Neural cell (in vitro differentiated cells): ENCODE results near the gene APCDD1. TPM values are rescaled to one million over a fixed set of nuclear protein-coding genes. Genes with fewer than 3 reads are reported as not detected.

Experiments used
- H2AFZ ChIP-seq: fragments of 200-600, 300-800 bp; sonication (generic), shearing (Covaris generic); 2 replicates; pipeline ENCODE4 v1.6.0; 2014; ENCODE audit warnings: low read depth, mild to moderate bottlenecking, antibody characterized with exemption, low read length, moderate library complexity
- H3F3A ChIP-seq: fragments of 200-600 bp; shearing (Covaris generic); 2 replicates; pipeline ENCODE4 v1.6.1; 2016; ENCODE audit warnings: mild to moderate bottlenecking, moderate library complexity, mixed read lengths, antibody characterized with exemption, low read length; ENCODE audit not compliant: insufficient read depth, poor library complexity, severe bottlenecking
- H3K27ac ChIP-seq: fragments of 200-600, 300-800 bp; sonication (generic), shearing (Covaris generic); 2 replicates; pipeline ENCODE4 v1.5.1; 2014; ENCODE audit warnings: mild to moderate bottlenecking, low read length, moderate library complexity
- H3K27me3 ChIP-seq: fragments of 300-800, 200-600 bp; sonication (generic), shearing (Covaris generic); 2 replicates; pipeline ENCODE4 v1.6.0; 2014; ENCODE audit warnings: mild to moderate bottlenecking, low read depth, low read length, moderate library complexity; ENCODE audit not compliant: insufficient read depth
- H3K36me3 ChIP-seq: fragments of 300-800, 200-600 bp; sonication (generic), shearing (Covaris generic); 2 replicates; pipeline ENCODE4 v1.5.1; 2014; ENCODE audit warnings: mild to moderate bottlenecking, antibody characterized with exemption, low read length, moderate library complexity; ENCODE audit not compliant: insufficient read depth
- H3K4me2 ChIP-seq: fragments of 300-800, 200-600 bp; sonication (generic), shearing (Covaris generic); 2 replicates; pipeline ENCODE4 v1.6.0; 2014; ENCODE audit warnings: mild to moderate bottlenecking, low read length
- H3K4me3 ChIP-seq: fragments of 300-800, 200-600 bp; sonication (generic), shearing (Covaris generic); 2 replicates; pipeline ENCODE4 v1.5.1; 2014; ENCODE audit warnings: mild to moderate bottlenecking, low read length, moderate library complexity
- H3K79me2 ChIP-seq: fragments of 200-600 bp; shearing (Covaris generic); replicated peaks from 2 replicates; pipeline ENCODE4 v1.6.0; 2014; ENCODE audit warnings: mild to moderate bottlenecking, low read length, moderate library complexity; ENCODE audit not compliant: insufficient read depth
- H3K9ac ChIP-seq: fragments of 300-800, 200-600 bp; sonication (generic), shearing (Covaris generic); 2 replicates; pipeline ENCODE4 v1.6.1; 2016; ENCODE audit warnings: mild to moderate bottlenecking, low read length, mixed read lengths
- H3K9me2 ChIP-seq: fragments of 200-600 bp; shearing (Covaris generic); 2 replicates; pipeline ENCODE4 v1.6.1; 2016; ENCODE audit warnings: mild to moderate bottlenecking, low read length, mixed read lengths; ENCODE audit not compliant: insufficient read depth
- H3K9me3 ChIP-seq: fragments of 200-600, 300-800 bp; sonication (generic), shearing (Covaris generic); 2 replicates; pipeline ENCODE4 v1.6.1; 2016; ENCODE audit warnings: mild to moderate bottlenecking, mixed run types, low read length, moderate library complexity, mixed read lengths
- H4K20me1 ChIP-seq: fragments of 200-600 bp; shearing (Covaris generic); 2 replicates; pipeline ENCODE4 v1.6.1; 2016; ENCODE audit warnings: mild to moderate bottlenecking, mixed run types; ENCODE audit not compliant: insufficient read depth
- EP300 ChIP-seq: fragments of 450-650 bp; conservative IDR thresholded peaks from 2 replicates; pipeline ENCODE4 v1.6.1; 2014; ENCODE audit warnings: antibody characterized with exemption, mild to moderate bottlenecking, moderate library complexity; ENCODE audit not compliant: poor library complexity, severe bottlenecking
- EZH2 ChIP-seq: fragments of 200-600, 300-800 bp; shearing (Covaris generic), sonication (generic); IDR thresholded peaks from 2 replicates; pipeline ENCODE4 v1.6.1; 2014; ENCODE audit warnings: antibody characterized with exemption, low read length, borderline replicate concordance, mild to moderate bottlenecking; ENCODE audit not compliant: insufficient read depth, poor library complexity, severe bottlenecking
- MXI1 ChIP-seq: fragments of 450-650 bp; conservative IDR thresholded peaks from 2 replicates; pipeline ENCODE4 v1.6.1; 2014; ENCODE audit warnings: antibody characterized with exemption, mild to moderate bottlenecking; ENCODE audit not compliant: poor library complexity, severe bottlenecking
- POLR2AphosphoS5 ChIP-seq: IDR thresholded peaks from 2 replicates; pipeline ENCODE4 v1.6.1; 2012
- RAD21 ChIP-seq: fragments of 450-650 bp; conservative IDR thresholded peaks from 2 replicates; pipeline ENCODE4 v1.6.1; 2014; ENCODE audit warnings: antibody characterized with exemption, mild to moderate bottlenecking, moderate library complexity
- SMC3 ChIP-seq: fragments of 450-650 bp; conservative IDR thresholded peaks from 2 replicates; pipeline ENCODE4 v1.6.1; 2014; ENCODE audit warnings: antibody characterized with exemption, mild to moderate bottlenecking, moderate library complexity; ENCODE audit not compliant: poor library complexity
- TAF1 ChIP-seq: IDR thresholded peaks from 2 replicates; pipeline ENCODE4 v1.6.1; 2012; ENCODE audit warnings: low read depth
- polyA plus RNA-seq: library from polyadenylated mRNA; depleted of rRNA; stranded (reverse); fragments of >200 nt; gene quantifications from 2 replicates; pipeline ENCODE4 v1.2.3, GENCODE V29; 2014
- TF ChIP-seq, protein P1 (sequence below): IDR thresholded peaks from 2 replicates; pipeline ENCODE4 v1.6.1; 2012; ENCODE audit warnings: borderline replicate concordance
- TF ChIP-seq, protein P2 (sequence below): fragments of 450-650 bp; IDR thresholded peaks from 2 replicates; pipeline ENCODE4 v1.5.1; 2014; ENCODE audit warnings: antibody characterized with exemption, mild to moderate bottlenecking, moderate library complexity; ENCODE audit not compliant: poor library complexity, severe bottlenecking

APCDD1 gene
- polyA plus RNA-seq, 1 donor from 2014 or later, result 0.58 TPM

DNA sequence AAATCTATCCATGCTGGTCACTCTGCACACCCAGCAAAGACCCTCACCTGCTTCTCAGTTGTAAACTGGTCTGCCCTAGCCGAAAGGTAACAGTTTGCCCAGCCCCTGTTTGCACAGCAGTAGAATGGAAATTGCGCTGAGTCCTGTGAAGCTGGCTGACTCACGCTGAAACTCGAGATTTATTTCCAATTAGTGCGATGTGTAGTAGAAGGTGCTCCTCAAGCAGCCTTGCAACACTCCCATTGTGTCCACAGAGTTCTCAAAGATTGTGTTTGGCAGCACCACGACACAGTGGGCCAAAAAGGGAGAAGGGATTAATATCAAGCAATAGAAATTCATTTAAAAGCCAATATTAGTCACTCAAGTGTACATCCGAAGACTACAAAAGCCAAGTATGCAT lies 21.7 kb upstream of the APCDD1 start:
- no peaks in the 10 kb centered on the region for H3K9me3 ChIP-seq
- H3K4me2 ChIP-seq, result no peak overlapping the region
- no peaks in the 10 kb centered on the region for H3F3A ChIP-seq
- H3K36me3 ChIP-seq, result no peaks in the 10 kb centered on the region
- no peaks in the 10 kb centered on the region for H4K20me1 ChIP-seq
- no peak overlapping the region for H3K27ac ChIP-seq
- H3K9ac ChIP-seq, result no peak overlapping the region
- TF ChIP-seq, protein P1, sequence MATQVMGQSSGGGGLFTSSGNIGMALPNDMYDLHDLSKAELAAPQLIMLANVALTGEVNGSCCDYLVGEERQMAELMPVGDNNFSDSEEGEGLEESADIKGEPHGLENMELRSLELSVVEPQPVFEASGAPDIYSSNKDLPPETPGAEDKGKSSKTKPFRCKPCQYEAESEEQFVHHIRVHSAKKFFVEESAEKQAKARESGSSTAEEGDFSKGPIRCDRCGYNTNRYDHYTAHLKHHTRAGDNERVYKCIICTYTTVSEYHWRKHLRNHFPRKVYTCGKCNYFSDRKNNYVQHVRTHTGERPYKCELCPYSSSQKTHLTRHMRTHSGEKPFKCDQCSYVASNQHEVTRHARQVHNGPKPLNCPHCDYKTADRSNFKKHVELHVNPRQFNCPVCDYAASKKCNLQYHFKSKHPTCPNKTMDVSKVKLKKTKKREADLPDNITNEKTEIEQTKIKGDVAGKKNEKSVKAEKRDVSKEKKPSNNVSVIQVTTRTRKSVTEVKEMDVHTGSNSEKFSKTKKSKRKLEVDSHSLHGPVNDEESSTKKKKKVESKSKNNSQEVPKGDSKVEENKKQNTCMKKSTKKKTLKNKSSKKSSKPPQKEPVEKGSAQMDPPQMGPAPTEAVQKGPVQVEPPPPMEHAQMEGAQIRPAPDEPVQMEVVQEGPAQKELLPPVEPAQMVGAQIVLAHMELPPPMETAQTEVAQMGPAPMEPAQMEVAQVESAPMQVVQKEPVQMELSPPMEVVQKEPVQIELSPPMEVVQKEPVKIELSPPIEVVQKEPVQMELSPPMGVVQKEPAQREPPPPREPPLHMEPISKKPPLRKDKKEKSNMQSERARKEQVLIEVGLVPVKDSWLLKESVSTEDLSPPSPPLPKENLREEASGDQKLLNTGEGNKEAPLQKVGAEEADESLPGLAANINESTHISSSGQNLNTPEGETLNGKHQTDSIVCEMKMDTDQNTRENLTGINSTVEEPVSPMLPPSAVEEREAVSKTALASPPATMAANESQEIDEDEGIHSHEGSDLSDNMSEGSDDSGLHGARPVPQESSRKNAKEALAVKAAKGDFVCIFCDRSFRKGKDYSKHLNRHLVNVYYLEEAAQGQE, result no peak
- TF ChIP-seq POLR2AphosphoS5, result no peak
- TF ChIP-seq TAF1, result no peak
- no peaks in the 10 kb centered on the region for H3K79me2 ChIP-seq
- no peak overlapping the region for H3K4me3 ChIP-seq
- no peak overlapping the region for H2AFZ ChIP-seq
- H3K9me2 ChIP-seq, result no peaks in the 10 kb centered on the region
- no peaks in the 10 kb centered on the region for H3K27me3 ChIP-seq

DNA sequence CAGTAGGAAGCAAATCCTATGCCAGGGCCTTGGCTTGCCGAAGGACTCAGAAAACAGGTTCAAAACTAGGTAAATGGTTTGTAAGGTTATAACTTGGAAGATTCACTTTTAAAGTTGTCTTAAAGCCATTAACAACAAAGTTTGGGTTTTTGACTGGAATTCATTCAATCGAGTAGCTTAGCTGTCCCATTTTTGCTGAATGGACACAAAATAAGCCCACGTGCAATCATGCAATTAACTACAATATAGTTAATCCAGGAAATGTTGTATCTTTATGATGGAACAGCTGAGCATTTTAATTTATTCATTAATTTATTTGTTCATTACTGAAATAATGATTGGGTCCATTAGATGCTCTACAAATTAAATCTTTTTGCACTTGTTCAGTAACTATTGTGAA lies 18.3 kb upstream of the APCDD1 start:
- H3K36me3 ChIP-seq, result no peaks in the 10 kb centered on the region
- no peak overlapping the region for H3K27ac ChIP-seq
- no peaks in the 10 kb centered on the region for H3K27me3 ChIP-seq
- no peak overlapping the region for H3K4me2 ChIP-seq
- no peaks in the 10 kb centered on the region for H3K9me2 ChIP-seq
- no peak overlapping the region for H3K9ac ChIP-seq
- no peaks in the 10 kb centered on the region for H3F3A ChIP-seq
- no peaks in the 10 kb centered on the region for H3K9me3 ChIP-seq
- no peak overlapping the region for H2AFZ ChIP-seq
- TF ChIP-seq POLR2AphosphoS5, result no peak
- TF ChIP-seq, protein P1, result no peak
- TF ChIP-seq MXI1, result no peak
- TF ChIP-seq RAD21, result no peak
- TF ChIP-seq SMC3, result no peak
- TF ChIP-seq EP300, result no peak
- no peak for TF ChIP-seq TAF1
- TF ChIP-seq, protein P2, sequence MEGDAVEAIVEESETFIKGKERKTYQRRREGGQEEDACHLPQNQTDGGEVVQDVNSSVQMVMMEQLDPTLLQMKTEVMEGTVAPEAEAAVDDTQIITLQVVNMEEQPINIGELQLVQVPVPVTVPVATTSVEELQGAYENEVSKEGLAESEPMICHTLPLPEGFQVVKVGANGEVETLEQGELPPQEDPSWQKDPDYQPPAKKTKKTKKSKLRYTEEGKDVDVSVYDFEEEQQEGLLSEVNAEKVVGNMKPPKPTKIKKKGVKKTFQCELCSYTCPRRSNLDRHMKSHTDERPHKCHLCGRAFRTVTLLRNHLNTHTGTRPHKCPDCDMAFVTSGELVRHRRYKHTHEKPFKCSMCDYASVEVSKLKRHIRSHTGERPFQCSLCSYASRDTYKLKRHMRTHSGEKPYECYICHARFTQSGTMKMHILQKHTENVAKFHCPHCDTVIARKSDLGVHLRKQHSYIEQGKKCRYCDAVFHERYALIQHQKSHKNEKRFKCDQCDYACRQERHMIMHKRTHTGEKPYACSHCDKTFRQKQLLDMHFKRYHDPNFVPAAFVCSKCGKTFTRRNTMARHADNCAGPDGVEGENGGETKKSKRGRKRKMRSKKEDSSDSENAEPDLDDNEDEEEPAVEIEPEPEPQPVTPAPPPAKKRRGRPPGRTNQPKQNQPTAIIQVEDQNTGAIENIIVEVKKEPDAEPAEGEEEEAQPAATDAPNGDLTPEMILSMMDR, result no peak
- TF ChIP-seq EZH2, result no peak
- no peak overlapping the region for H3K4me3 ChIP-seq
- H3K79me2 ChIP-seq, result no peaks in the 10 kb centered on the region
- H4K20me1 ChIP-seq, result no peaks in the 10 kb centered on the region
